ENCODE measurements around the gene ZNF230. TPM values are rescaled to one million over a fixed set of nuclear protein-coding genes. Genes with fewer than 3 reads are reported as not detected.

Gene ZNF230
- total and polyA plus RNA-seq, 9 of the 15 experiments (the other 6 are each of a cell fraction or from before 2014, with no cell fraction given): 1.3 to 4.0 (median 2.2) TPM

GRCh38 chr19:43983912-43984686 is 18.7 kb upstream of the ZNF230 start, which contains the start of gene ZNF155 (continued):
- TF ChIP-seq ZMIZ1 (IDR thresholded peaks at IDR 0.05; ENCODE audit: low read depth in 2 of 2, low read length in 2 of 2) (no peak), NRF1 (conservative IDR thresholded peaks at IDR 0.05 in 1 of 2, IDR thresholded peaks at IDR 0.05 in 1 of 2) (peak; percentile 79 to 80), FOXJ3 (CRISPR knock-in tag; IDR thresholded peaks at IDR 0.05) (no peak), MCM3 (IDR thresholded peaks at IDR 0.05) (no peak), PRDM10 (IDR thresholded peaks at IDR 0.05; ENCODE audit: partially characterized antibody) (peak; percentile 12), MIER1 (IDR thresholded peaks at IDR 0.05; ENCODE audit: low read depth) (no peak), DNMT1 (IDR thresholded peaks at IDR 0.05) (no peak), MTF1 (CRISPR knock-in tag; IDR thresholded peaks at IDR 0.05; ENCODE audit: borderline replicate concordance) (no peak), PKNOX1 (IDR thresholded peaks at IDR 0.05) (no peak), TRIM28 (IDR thresholded peaks at IDR 0.05) (no peak), ETV1 (tag; conservative IDR thresholded peaks at IDR 0.05; ENCODE audit: low read depth) (peak; percentile 65), FOXM1 (IDR thresholded peaks at IDR 0.05; ENCODE audit: low read depth) (no peak), FOXM1 (CRISPR knock-in tag; IDR thresholded peaks at IDR 0.05; ENCODE audit: low read depth) (no peak)

All from K562 (cell line).